Kasumi-1 (cell line): Measurements from ENCODE around the gene EPHA8.

Source experiments
- DNase-seq, 2 experiments: peaks; one replicate each; lab custom pipeline; 2025; lab: John Stamatoyannopoulos, UW

Gene EPHA8

GRCh38 chr1:22567197-22567596 lies 3.9 kb downstream of the EPHA8 start:
- no peak for DNase-seq

- DNase-seq = no peak
These were observed 4.7 kb downstream of the EPHA8 start for GRCh38 chr1:22567994-22568393.

GRCh38 chr1:22569269-22569668 lies 6.0 kb downstream of the EPHA8 start:
- no peak for DNase-seq

- DNase-seq = no peak
These were observed 7.0 kb downstream of the EPHA8 start for GRCh38 chr1:22570140-22570909.

GRCh38 chr1:22572818-22573217 lies 9.5 kb downstream of the EPHA8 start:
- DNase-seq = no peak

- DNase-seq = no peak
These were observed 9.9 kb downstream of the EPHA8 start for GRCh38 chr1:22573237-22573636.

- DNase-seq = no peak
These were observed 12.4 kb downstream of the EPHA8 start for GRCh38 chr1:22575532-22576149.

GRCh38 chr1:22576150-22576544 lies 12.9 kb downstream of the EPHA8 start:
- no peak for DNase-seq

- DNase-seq = no peak
These were observed 13.3 kb downstream of the EPHA8 start for GRCh38 chr1:22576617-22577016.

GRCh38 chr1:22578732-22579361 lies 15.6 kb downstream of the EPHA8 start:
- no peak for DNase-seq

- DNase-seq = no peak
These were observed 16.4 kb downstream of the EPHA8 start for GRCh38 chr1:22579541-22580155.

- DNase-seq = no peak
These were observed 19.7 kb downstream of the EPHA8 start for GRCh38 chr1:22582661-22583635.

GRCh38 chr1:22584001-22584562 lies 20.8 kb downstream of the EPHA8 start:
- DNase-seq = no peak

- DNase-seq = no peak
These were observed 21.7 kb downstream of the EPHA8 start for GRCh38 chr1:22584970-22585369.

GRCh38 chr1:22585471-22585870 lies 22.2 kb downstream of the EPHA8 start:
- no peak for DNase-seq

GRCh38 chr1:22586356-22587130 lies 23.3 kb downstream of the EPHA8 start:
- DNase-seq = no peak

- DNase-seq = no peak
These were observed 24.0 kb downstream of the EPHA8 start for GRCh38 chr1:22587247-22587646.

GRCh38 chr1:22588899-22589422 lies 25.7 kb downstream of the EPHA8 start:
- no peak for DNase-seq

GRCh38 chr1:22591576-22591975 lies 28.3 kb downstream of the EPHA8 start:
- DNase-seq = no peak

- no peak for DNase-seq
These were observed 28.8 kb downstream of the EPHA8 start for GRCh38 chr1:22592051-22592450.
